A673 (cell line): ENCODE results near the gene AGBL4.

ENCODE experiments used
- EZH2 ChIP-seq: fragments of 200-600 bp; sonication (generic); IDR thresholded peaks from 2 replicates; pipeline ENCODE4 v1.6.1; 2017; ENCODE audit warnings: borderline replicate concordance, low read depth, mild to moderate bottlenecking, mixed read lengths, antibody characterized with exemption, low read length; ENCODE audit not compliant: poor library complexity, severe bottlenecking
- TF ChIP-seq, protein P1 (sequence below): fragments of 300-800, 200-600 bp; sonication (generic); conservative IDR thresholded peaks from 2 replicates; pipeline ENCODE4 v1.5.1; 2017; ENCODE audit warnings: low read depth, mild to moderate bottlenecking, antibody characterized with exemption, low read length, moderate library complexity, mixed read lengths

DNA sequence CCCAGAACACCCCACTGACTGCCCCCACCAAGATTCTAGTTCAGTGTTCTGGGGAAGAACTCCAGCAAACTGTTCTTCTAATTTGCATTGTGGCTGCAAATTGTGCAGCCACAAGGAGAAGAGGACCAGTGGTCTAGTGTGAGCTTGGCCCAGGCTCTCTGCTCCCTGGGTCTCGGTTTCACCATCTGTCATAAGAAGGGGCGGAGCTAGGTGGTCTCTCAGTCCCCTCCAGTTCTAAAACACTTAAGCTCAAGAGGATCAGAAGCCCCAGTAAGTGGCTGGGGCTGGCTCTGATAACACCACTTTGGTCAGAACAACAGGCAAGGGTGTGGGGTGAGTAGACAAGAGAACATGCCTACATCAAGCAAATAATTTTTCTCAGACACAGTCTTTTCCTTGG lies 1346.9 kb downstream of the AGBL4 start:
- TF ChIP-seq, protein P1, sequence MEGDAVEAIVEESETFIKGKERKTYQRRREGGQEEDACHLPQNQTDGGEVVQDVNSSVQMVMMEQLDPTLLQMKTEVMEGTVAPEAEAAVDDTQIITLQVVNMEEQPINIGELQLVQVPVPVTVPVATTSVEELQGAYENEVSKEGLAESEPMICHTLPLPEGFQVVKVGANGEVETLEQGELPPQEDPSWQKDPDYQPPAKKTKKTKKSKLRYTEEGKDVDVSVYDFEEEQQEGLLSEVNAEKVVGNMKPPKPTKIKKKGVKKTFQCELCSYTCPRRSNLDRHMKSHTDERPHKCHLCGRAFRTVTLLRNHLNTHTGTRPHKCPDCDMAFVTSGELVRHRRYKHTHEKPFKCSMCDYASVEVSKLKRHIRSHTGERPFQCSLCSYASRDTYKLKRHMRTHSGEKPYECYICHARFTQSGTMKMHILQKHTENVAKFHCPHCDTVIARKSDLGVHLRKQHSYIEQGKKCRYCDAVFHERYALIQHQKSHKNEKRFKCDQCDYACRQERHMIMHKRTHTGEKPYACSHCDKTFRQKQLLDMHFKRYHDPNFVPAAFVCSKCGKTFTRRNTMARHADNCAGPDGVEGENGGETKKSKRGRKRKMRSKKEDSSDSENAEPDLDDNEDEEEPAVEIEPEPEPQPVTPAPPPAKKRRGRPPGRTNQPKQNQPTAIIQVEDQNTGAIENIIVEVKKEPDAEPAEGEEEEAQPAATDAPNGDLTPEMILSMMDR: no peak
- TF ChIP-seq EZH2: no peak
